Measurements from ENCODE around the gene RAPGEF3.

The RAPGEF3 gene

GRCh38 chr12:47717443-47718193 lies 41.1 kb downstream of the RAPGEF3 start:
- no peak for DNase-seq

GRCh38 chr12:47717046-47717442 lies 41.6 kb downstream of the RAPGEF3 start:
- DNase-seq = no peak

- no peak for DNase-seq
Observed at GRCh38 chr12:47715877-47716548, 42.7 kb downstream of the RAPGEF3 start.

- DNase-seq = no peak
Observed at GRCh38 chr12:47715393-47715876, 43.2 kb downstream of the RAPGEF3 start.

- DNase-seq = no peak
Observed at GRCh38 chr12:47714826-47715386, 43.8 kb downstream of the RAPGEF3 start.

GRCh38 chr12:47712171-47712570 lies 46.5 kb downstream of the RAPGEF3 start:
- no peak for DNase-seq

GRCh38 chr12:47711448-47711847 lies 47.2 kb downstream of the RAPGEF3 start:
- DNase-seq = no peak

GRCh38 chr12:47710278-47710677 lies 48.4 kb downstream of the RAPGEF3 start:
- DNase-seq = no peak

GRCh38 chr12:47709671-47710070 lies 49.0 kb downstream of the RAPGEF3 start:
- no peak for DNase-seq

- DNase-seq = no peak
Observed at GRCh38 chr12:47709237-47709636, 49.4 kb downstream of the RAPGEF3 start.

- DNase-seq = no peak
Observed at GRCh38 chr12:47707905-47708543, 50.7 kb downstream of the RAPGEF3 start.

- no peak for DNase-seq
Observed at GRCh38 chr12:47707355-47707754, 51.3 kb downstream of the RAPGEF3 start.

GRCh38 chr12:47705566-47706425 lies 52.9 kb downstream of the RAPGEF3 start, which contains the start of gene RPAP3:
Gene RPAP3, minus strand, starts transcription at chr12:47706030. Its CDS starts 3,190 bp downstream, at chr12:47702840.
- DNase-seq = no peak

- DNase-seq = no peak
Observed at GRCh38 chr12:47705229-47705565, 53.5 kb downstream of the RAPGEF3 start.

GRCh38 chr12:47704719-47705118 lies 54.0 kb downstream of the RAPGEF3 start:
- no peak for DNase-seq

- no peak for DNase-seq
Observed at GRCh38 chr12:47700263-47700662, 58.4 kb downstream of the RAPGEF3 start.

- DNase-seq = no peak
Observed at GRCh38 chr12:47698631-47699030, 60.0 kb downstream of the RAPGEF3 start.

- DNase-seq = no peak
Observed at GRCh38 chr12:47698055-47698454, 60.6 kb downstream of the RAPGEF3 start.

GRCh38 chr12:47689215-47689614 lies 69.5 kb downstream of the RAPGEF3 start:
- no peak for DNase-seq

GRCh38 chr12:47687636-47688035 lies 71.0 kb downstream of the RAPGEF3 start:
- no peak for DNase-seq

GRCh38 chr12:47686645-47687240 lies 71.9 kb downstream of the RAPGEF3 start:
- no peak for DNase-seq

All from cortex of kidney (tissue), 1 donor.